Measurements from ENCODE around the gene ARHGAP4.
A peak's percentile ranks its signal among the peaks of the same experiment; 100 is the strongest.

The ARHGAP4 gene

DNA sequence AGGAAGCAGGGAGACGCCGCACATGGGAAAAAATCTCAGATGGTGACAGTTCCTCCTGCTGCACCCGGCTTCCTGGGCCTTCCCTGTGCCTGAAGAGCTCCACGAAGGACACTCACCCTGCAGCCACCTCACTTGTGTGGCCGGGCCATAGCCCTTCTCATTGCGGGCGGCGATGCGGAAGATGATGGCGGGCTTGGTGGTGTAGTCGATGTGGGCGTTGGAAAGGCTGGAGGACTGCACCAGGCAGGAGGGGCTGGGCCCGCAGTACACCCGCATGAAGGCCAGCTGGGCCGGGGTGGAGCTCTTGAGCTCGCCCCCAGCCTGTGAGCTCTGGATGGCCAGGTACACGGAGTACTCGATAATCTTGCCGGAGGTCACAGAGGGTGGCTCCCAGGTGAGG is 24.1 kb upstream of the ARHGAP4 start:
- no peak overlapping the region for H3K4me3 ChIP-seq (ENCODE audit: low read depth, low read length)
- no peaks in the 10 kb centered on the region for H3K27me3 ChIP-seq (ENCODE audit: control insufficient read depth, insufficient read depth, low read length)
- peaks cover 4% of the 10 kb centered on the region for H3K9me3 ChIP-seq (ENCODE audit: control insufficient read depth, insufficient read depth, low read length)
- H3K9ac ChIP-seq (ENCODE audit: low read depth, low read length): no peak overlapping the region
- H3K36me3 ChIP-seq (ENCODE audit: control insufficient read depth, insufficient read depth, low read length): peaks cover 66% of the 10 kb centered on the region
- H3K4me1 ChIP-seq (ENCODE audit: control insufficient read depth, insufficient read depth, low read length): no peaks in the 10 kb centered on the region

DNA sequence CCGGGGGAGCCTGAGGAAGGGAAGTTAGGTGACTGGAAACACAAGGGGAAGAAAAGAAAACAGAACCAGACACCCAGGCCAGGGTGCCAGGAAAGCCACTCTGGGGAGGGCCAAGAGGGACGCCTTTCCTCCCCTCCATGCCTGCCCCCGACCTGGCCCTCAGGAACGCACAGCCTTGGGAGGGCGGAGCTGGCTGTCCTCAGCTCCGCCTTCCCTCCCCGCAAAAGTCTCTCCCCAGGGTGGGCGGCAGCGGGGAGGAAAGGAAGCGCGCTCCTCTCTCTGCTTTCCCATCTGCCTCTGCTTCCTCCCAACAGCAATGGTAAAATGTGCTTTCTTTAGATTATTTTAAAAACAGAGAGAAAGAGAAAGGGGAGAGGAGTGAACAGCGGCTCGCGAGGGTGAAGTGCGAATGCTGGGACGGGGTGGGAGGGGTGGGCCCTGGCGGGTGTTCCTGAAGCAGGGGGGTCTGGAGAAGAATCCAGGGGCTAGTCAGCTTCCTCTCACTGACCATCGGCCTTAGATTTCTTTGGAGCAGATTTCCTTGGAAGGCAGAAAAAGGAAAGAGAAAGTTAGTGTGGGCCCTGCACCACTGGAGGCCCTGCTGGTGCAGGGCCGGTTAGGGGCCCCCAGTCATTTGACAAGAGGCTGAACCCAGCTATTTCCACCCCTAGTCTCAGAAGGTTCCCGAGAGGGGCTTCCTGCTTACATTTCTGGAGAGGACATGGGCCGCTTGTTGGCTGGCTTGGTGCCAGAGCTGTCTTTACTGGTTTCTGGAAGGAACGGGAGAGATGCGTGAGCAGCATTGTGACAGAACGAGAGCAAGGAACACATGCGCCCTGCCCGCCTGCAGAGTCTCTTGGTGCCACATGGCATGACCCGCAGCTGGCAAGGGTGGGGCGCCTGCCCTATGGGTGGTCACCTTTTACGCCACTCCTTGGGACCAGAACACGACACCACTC is 23.1 kb upstream of the ARHGAP4 start:
- no peak overlapping the region for H3K4me3 ChIP-seq (ENCODE audit: low read depth, low read length)
- H3K4me1 ChIP-seq (ENCODE audit: control insufficient read depth, insufficient read depth, low read length): no peaks in the 10 kb centered on the region
- no peaks in the 10 kb centered on the region for H3K27me3 ChIP-seq (ENCODE audit: control insufficient read depth, insufficient read depth, low read length)
- H3K36me3 ChIP-seq (ENCODE audit: control insufficient read depth, insufficient read depth, low read length): peaks cover 56% of the 10 kb centered on the region
- H3K9me3 ChIP-seq (ENCODE audit: control insufficient read depth, insufficient read depth, low read length): peaks cover 4% of the 10 kb centered on the region
- no peak overlapping the region for H3K9ac ChIP-seq (ENCODE audit: low read depth, low read length)

DNA sequence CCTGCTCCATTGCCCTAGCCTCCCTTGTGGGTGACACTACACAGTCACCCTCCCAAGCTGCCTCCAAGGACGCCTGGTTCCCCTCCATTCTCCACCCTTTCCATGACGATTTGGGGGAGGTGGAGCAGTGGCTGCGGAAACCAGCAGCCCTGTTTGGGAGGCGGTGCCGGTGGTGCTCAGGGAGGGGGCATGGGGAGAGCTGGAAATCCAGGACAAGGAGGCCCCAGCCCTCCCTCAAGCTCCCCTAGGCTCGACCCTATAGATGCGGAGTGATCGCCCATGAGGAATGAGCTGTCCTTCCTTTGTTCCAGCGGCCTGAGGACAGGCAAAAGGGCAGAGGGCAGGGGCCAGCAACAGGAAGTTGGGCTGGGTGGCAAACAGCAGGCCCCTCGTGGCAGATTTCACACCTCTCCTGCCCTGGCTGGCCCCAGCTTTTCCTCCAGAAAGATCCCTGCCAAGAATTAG is 22.0 kb upstream of the ARHGAP4 start:
- Histone ChIP-seq H3K27me3 (ENCODE audit: control insufficient read depth, insufficient read depth, low read length) (no peaks in the 10 kb centered on the region), H3K4me3 (ENCODE audit: low read depth, low read length) (no peak overlapping the region), H3K4me1 (ENCODE audit: control insufficient read depth, insufficient read depth, low read length) (no peaks in the 10 kb centered on the region), H3K9me3 (ENCODE audit: control insufficient read depth, insufficient read depth, low read length) (peaks cover 4% of the 10 kb centered on the region), H3K9ac (ENCODE audit: low read depth, low read length) (no peak overlapping the region), H3K36me3 (ENCODE audit: control insufficient read depth, insufficient read depth, low read length) (peaks cover 46% of the 10 kb centered on the region)

GRCh38 chrX:153947009-153947769 is 21.1 kb upstream of the ARHGAP4 start:
- no peaks in the 10 kb centered on the region for H3K4me1 ChIP-seq (ENCODE audit: control insufficient read depth, insufficient read depth, low read length)
- peaks cover 4% of the 10 kb centered on the region for H3K9me3 ChIP-seq (ENCODE audit: control insufficient read depth, insufficient read depth, low read length)
- H3K4me3 ChIP-seq (ENCODE audit: low read depth, low read length): no peak overlapping the region
- H3K36me3 ChIP-seq (ENCODE audit: control insufficient read depth, insufficient read depth, low read length): peaks cover 38% of the 10 kb centered on the region
- H3K9ac ChIP-seq (ENCODE audit: low read depth, low read length): no peak overlapping the region
- no peaks in the 10 kb centered on the region for H3K27me3 ChIP-seq (ENCODE audit: control insufficient read depth, insufficient read depth, low read length)

- no peaks in the 10 kb centered on the region for H3K4me1 ChIP-seq (ENCODE audit: control insufficient read depth, insufficient read depth, low read length)
- no peak overlapping the region for H3K4me3 ChIP-seq (ENCODE audit: low read depth, low read length)
- peaks cover 4% of the 10 kb centered on the region for H3K9me3 ChIP-seq (ENCODE audit: control insufficient read depth, insufficient read depth, low read length)
- H3K9ac ChIP-seq (ENCODE audit: low read depth, low read length): no peak overlapping the region
- H3K27me3 ChIP-seq (ENCODE audit: control insufficient read depth, insufficient read depth, low read length): no peaks in the 10 kb centered on the region
- peaks cover 28% of the 10 kb centered on the region for H3K36me3 ChIP-seq (ENCODE audit: control insufficient read depth, insufficient read depth, low read length)
These were observed 20.2 kb upstream of the ARHGAP4 start for GRCh38 chrX:153945956-153946943.

GRCh38 chrX:153944800-153945150 is 18.7 kb upstream of the ARHGAP4 start:
- peaks cover 4% of the 10 kb centered on the region for H3K9me3 ChIP-seq (ENCODE audit: control insufficient read depth, insufficient read depth, low read length)
- H3K27me3 ChIP-seq (ENCODE audit: control insufficient read depth, insufficient read depth, low read length): no peaks in the 10 kb centered on the region
- H3K36me3 ChIP-seq (ENCODE audit: control insufficient read depth, insufficient read depth, low read length): peaks cover 14% of the 10 kb centered on the region
- H3K9ac ChIP-seq (ENCODE audit: low read depth, low read length): no peak overlapping the region
- no peaks in the 10 kb centered on the region for H3K4me1 ChIP-seq (ENCODE audit: control insufficient read depth, insufficient read depth, low read length)
- peak overlapping the region; percentile 52 for H3K4me3 ChIP-seq (ENCODE audit: low read depth, low read length)

DNA sequence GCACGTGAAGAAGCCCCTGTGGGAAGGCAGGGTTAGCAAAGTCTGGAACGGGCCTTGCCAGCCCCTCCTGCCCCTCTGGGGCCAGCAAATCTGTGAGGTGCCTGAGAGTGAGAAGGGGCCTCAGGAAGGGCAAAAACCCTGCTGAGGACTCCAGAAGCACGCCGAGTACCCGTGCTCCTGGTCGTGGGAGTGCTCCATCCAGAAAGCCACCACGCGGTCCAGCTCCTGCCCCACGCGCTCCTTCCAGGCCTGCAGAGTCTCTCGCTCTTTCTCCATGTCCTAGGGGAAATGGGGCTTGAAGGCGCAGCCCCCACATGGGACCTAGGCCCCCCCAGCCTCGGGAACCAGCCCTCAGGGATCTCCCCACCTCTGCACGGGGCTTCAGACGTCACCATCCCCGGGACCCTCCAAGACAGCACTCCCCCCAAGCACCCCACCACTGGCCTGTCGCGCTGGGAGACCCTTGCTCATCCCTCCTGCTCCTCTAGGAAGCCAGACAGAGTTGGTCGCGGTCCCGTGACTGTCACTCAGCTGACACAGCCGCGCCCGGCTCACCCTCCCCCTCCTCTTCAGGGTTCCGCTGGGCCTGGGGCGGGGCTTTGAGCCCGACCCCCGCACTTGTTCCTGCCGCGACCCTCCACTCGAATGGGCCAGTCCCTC is 18.2 kb upstream of the ARHGAP4 start, which contains the start of gene RENBP:
Gene RENBP (minus strand): TSS at position 504 of the 660 bp plus-strand sequence. CDS start 33 bp downstream, at position 471.
- Histone ChIP-seq H3K36me3 (ENCODE audit: control insufficient read depth, insufficient read depth, low read length) (peaks cover 10% of the 10 kb centered on the region), H3K27me3 (ENCODE audit: control insufficient read depth, insufficient read depth, low read length) (no peaks in the 10 kb centered on the region), H3K4me1 (ENCODE audit: control insufficient read depth, insufficient read depth, low read length) (no peaks in the 10 kb centered on the region), H3K4me3 (ENCODE audit: low read depth, low read length) (peak within 1 kb of the TSS; percentile 52), H3K9me3 (ENCODE audit: control insufficient read depth, insufficient read depth, low read length) (peaks cover 4% of the 10 kb centered on the region), H3K9ac (ENCODE audit: low read depth, low read length) (no peak within 1 kb of the TSS)

GRCh38 chrX:153941336-153942252 is 15.5 kb upstream of the ARHGAP4 start:
- Histone ChIP-seq H3K9ac (ENCODE audit: low read depth, low read length) (no peak overlapping the region), H3K4me3 (ENCODE audit: low read depth, low read length) (peak overlapping the region; percentile 30), H3K9me3 (ENCODE audit: control insufficient read depth, insufficient read depth, low read length) (no peaks in the 10 kb centered on the region), H3K4me1 (ENCODE audit: control insufficient read depth, insufficient read depth, low read length) (no peaks in the 10 kb centered on the region), H3K27me3 (ENCODE audit: control insufficient read depth, insufficient read depth, low read length) (no peaks in the 10 kb centered on the region), H3K36me3 (ENCODE audit: control insufficient read depth, insufficient read depth, low read length) (no peaks in the 10 kb centered on the region)

GRCh38 chrX:153939573-153939972 is 13.5 kb upstream of the ARHGAP4 start:
- Histone ChIP-seq H3K9ac (ENCODE audit: low read depth, low read length) (no peak overlapping the region), H3K4me3 (ENCODE audit: low read depth, low read length) (no peak overlapping the region), H3K36me3 (ENCODE audit: control insufficient read depth, insufficient read depth, low read length) (no peaks in the 10 kb centered on the region), H3K9me3 (ENCODE audit: control insufficient read depth, insufficient read depth, low read length) (no peaks in the 10 kb centered on the region), H3K27me3 (ENCODE audit: control insufficient read depth, insufficient read depth, low read length) (no peaks in the 10 kb centered on the region), H3K4me1 (ENCODE audit: control insufficient read depth, insufficient read depth, low read length) (no peaks in the 10 kb centered on the region)

DNA sequence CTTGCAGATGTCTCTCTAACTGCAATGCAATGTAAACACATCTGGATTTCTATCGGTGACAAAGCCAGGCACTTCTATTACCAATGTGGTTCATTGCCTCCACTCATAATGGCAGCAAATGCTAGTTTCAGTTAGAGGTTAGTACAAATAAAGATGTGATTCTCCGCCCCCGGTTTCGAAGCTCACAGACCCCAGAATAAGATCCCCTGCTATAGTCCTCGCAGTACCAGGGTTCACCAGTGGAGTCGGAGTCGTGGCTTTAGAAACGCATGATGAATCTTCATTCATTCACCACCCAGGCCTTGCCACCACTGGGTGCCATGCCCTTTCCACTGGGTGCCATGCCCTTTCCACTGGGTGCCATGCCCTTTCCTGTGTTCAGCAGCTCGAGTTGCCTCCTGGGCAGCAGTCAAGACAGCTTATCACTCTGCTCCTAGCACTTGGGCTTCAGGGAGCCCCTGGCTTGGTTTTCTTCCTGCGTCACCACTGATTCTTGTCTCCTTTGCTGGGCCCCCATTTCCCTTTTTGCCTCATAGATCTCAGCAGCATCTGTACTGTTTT is 12.2 kb upstream of the ARHGAP4 start:
- H3K36me3 ChIP-seq (ENCODE audit: control insufficient read depth, insufficient read depth, low read length): no peaks in the 10 kb centered on the region
- H3K9me3 ChIP-seq (ENCODE audit: control insufficient read depth, insufficient read depth, low read length): no peaks in the 10 kb centered on the region
- H3K9ac ChIP-seq (ENCODE audit: low read depth, low read length): no peak overlapping the region
- H3K4me1 ChIP-seq (ENCODE audit: control insufficient read depth, insufficient read depth, low read length): no peaks in the 10 kb centered on the region
- no peak overlapping the region for H3K4me3 ChIP-seq (ENCODE audit: low read depth, low read length)
- H3K27me3 ChIP-seq (ENCODE audit: control insufficient read depth, insufficient read depth, low read length): no peaks in the 10 kb centered on the region

All from iPS-15b (cell line).